ENCODE data around the gene PLCB3.

PLCB3 gene

DNA sequence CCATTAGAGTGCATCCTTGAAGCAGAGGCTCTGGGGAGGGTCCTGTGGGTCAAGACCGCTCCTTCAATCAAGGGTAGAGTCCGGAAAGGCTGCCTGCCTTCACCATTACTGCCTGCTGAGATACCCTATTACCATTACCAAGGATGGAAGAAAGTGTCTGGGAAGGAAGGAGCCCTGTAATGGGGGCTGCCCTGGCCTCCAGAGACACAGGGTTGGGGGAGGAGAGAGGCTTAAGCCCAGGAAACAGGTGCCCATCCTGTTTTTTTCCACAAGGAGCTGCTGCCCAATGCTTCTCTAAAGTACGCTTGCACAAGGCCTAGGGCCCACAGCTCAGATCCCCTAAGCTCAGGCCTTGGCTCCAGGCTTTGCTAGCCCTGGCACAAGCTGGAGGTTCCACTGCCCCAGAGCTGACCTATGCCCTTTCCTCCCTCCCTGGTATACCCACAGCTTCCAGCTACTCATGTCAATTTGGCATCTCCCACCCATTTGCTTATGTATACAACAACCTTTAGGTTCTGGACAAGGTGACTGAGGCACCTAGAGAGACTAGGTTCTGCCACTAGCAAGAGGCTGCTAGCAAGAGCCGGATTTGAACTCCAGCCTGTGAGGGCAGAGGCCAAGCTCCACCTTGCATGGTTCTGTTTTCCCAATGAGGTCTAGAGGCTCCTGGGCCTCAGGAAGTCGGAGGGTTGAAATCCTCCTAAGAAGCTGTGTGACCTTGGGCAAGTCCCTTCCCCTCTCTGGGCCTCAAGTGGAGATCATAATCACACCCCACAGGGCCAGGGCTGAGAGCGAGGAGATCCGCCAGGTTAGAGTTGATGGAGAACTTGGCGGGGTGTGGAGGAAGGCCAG is 1.5 kb upstream of the PLCB3 start:
- TF ChIP-seq, protein P1, sequence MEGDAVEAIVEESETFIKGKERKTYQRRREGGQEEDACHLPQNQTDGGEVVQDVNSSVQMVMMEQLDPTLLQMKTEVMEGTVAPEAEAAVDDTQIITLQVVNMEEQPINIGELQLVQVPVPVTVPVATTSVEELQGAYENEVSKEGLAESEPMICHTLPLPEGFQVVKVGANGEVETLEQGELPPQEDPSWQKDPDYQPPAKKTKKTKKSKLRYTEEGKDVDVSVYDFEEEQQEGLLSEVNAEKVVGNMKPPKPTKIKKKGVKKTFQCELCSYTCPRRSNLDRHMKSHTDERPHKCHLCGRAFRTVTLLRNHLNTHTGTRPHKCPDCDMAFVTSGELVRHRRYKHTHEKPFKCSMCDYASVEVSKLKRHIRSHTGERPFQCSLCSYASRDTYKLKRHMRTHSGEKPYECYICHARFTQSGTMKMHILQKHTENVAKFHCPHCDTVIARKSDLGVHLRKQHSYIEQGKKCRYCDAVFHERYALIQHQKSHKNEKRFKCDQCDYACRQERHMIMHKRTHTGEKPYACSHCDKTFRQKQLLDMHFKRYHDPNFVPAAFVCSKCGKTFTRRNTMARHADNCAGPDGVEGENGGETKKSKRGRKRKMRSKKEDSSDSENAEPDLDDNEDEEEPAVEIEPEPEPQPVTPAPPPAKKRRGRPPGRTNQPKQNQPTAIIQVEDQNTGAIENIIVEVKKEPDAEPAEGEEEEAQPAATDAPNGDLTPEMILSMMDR (IDR thresholded peaks at IDR 0.05; ENCODE audit: low read depth, low read length): no peak
- H3K4me1 ChIP-seq: no peaks in the 10 kb centered on the region; the same call in 1 of the 2 replicates

DNA sequence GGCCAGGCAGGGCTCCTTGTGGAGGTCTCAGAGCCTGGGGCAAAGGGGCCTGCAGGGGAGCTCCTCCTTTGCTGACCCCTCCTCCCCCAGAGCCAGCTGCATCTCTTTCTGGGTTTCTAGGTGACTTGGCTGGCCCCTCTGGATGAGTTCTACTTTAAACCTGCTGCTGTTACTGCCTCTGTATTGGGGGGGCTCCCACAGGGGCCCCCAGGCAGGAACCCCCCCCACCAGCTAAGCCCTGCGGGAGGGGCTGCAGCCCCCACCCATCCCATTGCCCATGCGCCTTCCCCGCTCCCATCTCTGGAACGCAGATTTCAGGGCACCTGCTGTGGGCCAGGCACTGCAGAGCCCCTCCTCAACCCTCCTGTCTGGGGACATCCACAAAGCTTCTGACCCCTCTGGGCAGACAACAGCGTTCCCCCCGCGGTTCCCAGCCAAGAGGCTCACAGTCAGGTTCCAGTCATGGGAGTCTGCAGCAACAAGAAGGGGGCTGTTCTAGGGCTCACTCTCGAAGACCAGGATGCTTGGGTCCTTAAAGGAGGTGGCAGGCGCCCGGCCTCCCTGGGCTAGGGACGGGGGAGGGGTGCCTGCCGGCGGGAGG is 815 bp upstream of the PLCB3 start:
- Histone ChIP-seq H3K9me3 (no peaks in the 10 kb centered on the region), H3K4me3 (ENCODE audit: low read depth, low read length) (peak overlapping the region; percentile 49), H3K36me3 (no peaks in the 10 kb centered on the region), H3K4me1 (no peaks in the 10 kb centered on the region; the same call in 1 of the 2 replicates), H3K27me3 (no peaks in the 10 kb centered on the region)
- DNase-seq: no peak
- TF ChIP-seq, protein P1 (IDR thresholded peaks at IDR 0.05; ENCODE audit: low read depth, low read length): no peak

More for the DNA sequence above, 1.5 kb upstream of the PLCB3 start:
- DNase-seq: no peak
- Histone ChIP-seq H3K27me3 (no peaks in the 10 kb centered on the region), H3K36me3 (no peaks in the 10 kb centered on the region), H3K4me3 (ENCODE audit: low read depth, low read length) (no peak overlapping the region), H3K9me3 (no peaks in the 10 kb centered on the region)

DNA sequence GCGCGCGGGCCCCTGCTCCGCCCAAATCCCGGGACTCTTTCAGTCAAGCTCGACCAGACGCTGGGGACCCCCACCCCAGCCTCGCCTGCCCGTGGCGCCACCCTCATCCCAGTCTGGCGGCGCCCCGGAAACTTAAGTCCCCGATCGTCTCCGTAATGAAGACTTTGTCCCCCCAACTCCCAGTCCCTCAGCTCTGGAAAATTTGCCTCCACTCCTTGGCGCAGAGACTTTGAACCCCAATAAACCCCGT is 348 bp downstream of the PLCB3 start:
- no peak for DNase-seq
- H3K27me3 ChIP-seq: no peaks in the 10 kb centered on the region
- TF ChIP-seq, protein P1 (IDR thresholded peaks at IDR 0.05; ENCODE audit: low read depth, low read length): no peak
- H3K4me1 ChIP-seq: no peaks in the 10 kb centered on the region; the same call in 1 of the 2 replicates
- H3K9me3 ChIP-seq: no peaks in the 10 kb centered on the region
- H3K4me3 ChIP-seq (ENCODE audit: low read depth, low read length): peak overlapping the region; percentile 70
- no peaks in the 10 kb centered on the region for H3K36me3 ChIP-seq

DNA sequence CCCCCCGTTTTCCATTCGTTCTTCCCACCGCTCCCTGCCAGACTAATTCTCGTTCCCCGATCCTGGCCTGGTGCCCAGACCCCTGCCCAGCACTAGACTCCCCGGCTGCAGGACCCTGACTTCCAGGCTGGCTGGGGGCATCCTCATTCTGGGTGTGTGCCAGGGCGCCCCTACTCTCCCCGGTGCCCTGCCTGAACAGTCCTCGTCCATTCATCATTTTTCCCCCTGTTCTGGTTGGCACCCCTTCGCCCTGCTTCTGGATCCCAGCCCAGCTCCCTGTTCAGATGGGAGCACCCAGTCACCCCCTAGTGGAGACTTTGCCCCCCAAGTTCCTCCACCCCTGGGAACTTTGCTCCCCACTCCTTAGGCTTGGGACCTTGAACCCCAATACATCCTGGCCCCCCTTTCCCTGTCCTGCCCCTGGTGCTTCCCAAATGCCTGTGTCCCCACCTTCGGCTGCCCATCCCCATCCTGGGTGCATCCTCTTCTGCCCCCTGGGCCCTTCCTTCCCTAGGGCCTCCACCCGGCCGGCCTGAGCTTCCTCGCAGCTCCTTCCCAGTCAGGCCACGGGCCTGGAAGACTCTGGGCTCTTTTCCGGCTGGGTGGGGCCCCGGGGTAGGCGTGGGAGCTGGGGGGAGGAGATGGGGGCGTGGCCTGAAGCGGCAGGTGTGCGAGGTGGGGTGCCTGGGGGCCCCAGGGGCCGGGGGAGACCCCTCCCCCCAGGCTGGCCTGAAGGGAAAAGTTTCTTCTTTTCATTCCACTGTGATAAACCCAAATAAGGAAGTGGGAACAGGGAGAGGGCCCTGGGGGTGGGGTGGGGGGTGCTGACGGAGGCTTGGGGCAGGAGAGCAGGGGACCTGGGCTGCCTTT is 908 bp downstream of the PLCB3 start:
- TF ChIP-seq, protein P1 (IDR thresholded peaks at IDR 0.05; ENCODE audit: low read depth, low read length): peak; percentile 20
- no peak for DNase-seq
- no peaks in the 10 kb centered on the region for H3K27me3 ChIP-seq
- no peaks in the 10 kb centered on the region for H3K9me3 ChIP-seq
- H3K4me1 ChIP-seq: no peaks in the 10 kb centered on the region; the same call in 1 of the 2 replicates
- peak overlapping the region; percentile 70 for H3K4me3 ChIP-seq (ENCODE audit: low read depth, low read length)
- no peaks in the 10 kb centered on the region for H3K36me3 ChIP-seq

DNA sequence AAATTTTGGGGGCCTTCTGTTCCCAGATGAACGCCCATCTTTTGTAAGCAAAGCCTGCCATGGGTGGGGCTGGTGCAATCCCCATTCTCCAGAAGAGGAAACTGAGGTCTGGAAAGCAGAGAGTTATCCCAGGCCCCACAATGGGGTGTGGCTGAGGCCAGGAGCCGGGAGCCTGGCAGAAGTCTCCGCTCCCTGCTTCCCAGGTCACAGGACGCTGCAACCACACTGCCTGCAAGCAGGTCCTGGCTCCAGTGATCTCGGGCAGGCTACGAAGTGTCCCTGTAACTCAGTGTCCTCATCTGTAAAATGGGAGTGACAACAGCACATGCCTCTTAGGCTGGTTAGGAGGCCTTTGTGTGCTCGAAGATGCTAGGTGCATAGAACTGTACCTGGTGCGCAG is 1.7 kb downstream of the PLCB3 start:
- Histone ChIP-seq H3K36me3 (no peaks in the 10 kb centered on the region), H3K9me3 (no peaks in the 10 kb centered on the region), H3K4me3 (ENCODE audit: low read depth, low read length) (no peak overlapping the region), H3K27me3 (no peaks in the 10 kb centered on the region), H3K4me1 (no peaks in the 10 kb centered on the region)
- DNase-seq: no peak
- TF ChIP-seq, protein P1 (IDR thresholded peaks at IDR 0.05; ENCODE audit: low read depth, low read length): no peak

Measured in BE2C (cell line).